DND-41 (cell line): ENCODE data around the gene ZNF740.

ENCODE experiments used
- ATAC-seq: fragments of 200-7000 bp; cut with Tn5 transposase; 3 replicates; pipeline ENCODE4 v1.9.1; 2021; ENCODE audit warnings: low read depth; ENCODE audit not compliant: insufficient read depth
- DNase-seq: peaks from one replicate; pipeline ENCODE4 v3.0.0-alpha.2; 2020
- H2AFZ ChIP-seq: 2 replicates; pipeline ENCODE4 v1.6.0; 2012; ENCODE audit warnings: low read depth, low read length
- H3K27ac ChIP-seq: 2 replicates; pipeline ENCODE4 v1.5.1; 2012; ENCODE audit warnings: low read length, inconsistent platforms
- H3K27me3 ChIP-seq: fragments of 200-600 bp; sonication (generic); 2 replicates; pipeline ENCODE4 v1.6.0; 2012; ENCODE audit warnings: low read length, mild to moderate bottlenecking, inconsistent platforms; ENCODE audit not compliant: insufficient read depth, poor library complexity
- H3K36me3 ChIP-seq: 2 replicates; pipeline ENCODE4 v1.5.1; 2012; ENCODE audit warnings: low read length, inconsistent platforms; ENCODE audit not compliant: insufficient read depth
- H3K4me1 ChIP-seq: 2 replicates; pipeline ENCODE4 v1.5.1; 2012; ENCODE audit warnings: mild to moderate bottlenecking, low read length; ENCODE audit not compliant: insufficient read depth
- H3K4me2 ChIP-seq: 2 replicates; pipeline ENCODE4 v1.6.0; 2012; ENCODE audit warnings: mild to moderate bottlenecking, moderate library complexity, low read length, inconsistent platforms; ENCODE audit not compliant: insufficient read depth
- H3K4me3 ChIP-seq, 2 experiments: fragments of 200-600 bp in 1 of 2; shearing (Covaris generic) in 1 of 2; 2 replicates each; pipeline ENCODE4 v1.5.1; 2012 to 2016; ENCODE audit warnings: inconsistent platforms in 2 of 2, low read length in 2 of 2, mild to moderate bottlenecking in 2 of 2, low read depth in 1 of 2, moderate library complexity in 1 of 2
- H3K79me2 ChIP-seq: 2 replicates; pipeline ENCODE4 v1.6.0; 2012; ENCODE audit warnings: low read length, inconsistent platforms; ENCODE audit not compliant: insufficient read depth
- H3K9ac ChIP-seq: 2 replicates; pipeline ENCODE4 v1.6.0; 2012; ENCODE audit warnings: low read depth, mild to moderate bottlenecking, inconsistent platforms, low read length, moderate library complexity
- H3K9me3 ChIP-seq: 2 replicates; pipeline ENCODE4 v1.5.1; 2012; ENCODE audit warnings: low read length, moderate library complexity, mild to moderate bottlenecking, inconsistent platforms; ENCODE audit not compliant: insufficient read depth, severe bottlenecking
- H4K20me1 ChIP-seq: 2 replicates; pipeline ENCODE4 v1.6.0; 2012; ENCODE audit warnings: low read length; ENCODE audit not compliant: insufficient read depth
- CTCF ChIP-seq: IDR thresholded peaks from 2 replicates; pipeline ENCODE4 v1.5.1; 2012; ENCODE audit warnings: borderline replicate concordance, low read length, moderate library complexity, mild to moderate bottlenecking; ENCODE audit not compliant: poor library complexity, severe bottlenecking; ENCODE audit errors: extremely low read depth
- EZH2 ChIP-seq: IDR thresholded peaks from 3 replicates; pipeline ENCODE4 v1.6.1; 2012; ENCODE audit warnings: borderline replicate concordance, low read depth, mild to moderate bottlenecking, moderate library complexity, low read length, inconsistent platforms; ENCODE audit not compliant: severe bottlenecking

The ZNF740 gene

GRCh38 chr12:53180931-53181645, 566 bp downstream of the ZNF740 start:
- H3K4me1 ChIP-seq = peaks cover 43% of the 10 kb centered on the region
- peaks cover 24% of the 10 kb centered on the region for H4K20me1 ChIP-seq
- H2AFZ ChIP-seq = peak overlapping the region; percentile 89
- H3K79me2 ChIP-seq = peaks cover 46% of the 10 kb centered on the region
- H3K27ac ChIP-seq = peak overlapping the region; percentile 95
- peak; percentile 85 for DNase-seq
- H3K4me2 ChIP-seq = peak overlapping the region; percentile 100
- peak overlapping the region; percentile 70 to 92; a peak in 3 of 4 replicates for H3K4me3 ChIP-seq
- peaks cover 46% of the 10 kb centered on the region for H3K36me3 ChIP-seq
- TF ChIP-seq EZH2 (no peak), CTCF (no peak)
- peak; percentile 65 for ATAC-seq
- no peaks in the 10 kb centered on the region for H3K9me3 ChIP-seq
- peak overlapping the region; percentile 82 for H3K9ac ChIP-seq
- no peaks in the 10 kb centered on the region for H3K27me3 ChIP-seq

GRCh38 chr12:53181935-53182334, 1.4 kb downstream of the ZNF740 start:
- Histone ChIP-seq H3K4me3 (peak overlapping the region; percentile 70 to 92; a peak in 3 of 4 replicates), H3K9ac (peak overlapping the region; percentile 82), H3K79me2 (peaks cover 46% of the 10 kb centered on the region), H4K20me1 (peaks cover 24% of the 10 kb centered on the region), H2AFZ (no peak overlapping the region), H3K27me3 (no peaks in the 10 kb centered on the region), H3K27ac (peak overlapping the region; percentile 95; the same call in 1 of the 2 replicates), H3K36me3 (peaks cover 55% of the 10 kb centered on the region), H3K4me1 (peaks cover 43% of the 10 kb centered on the region), H3K4me2 (peak overlapping the region; percentile 100), H3K9me3 (no peaks in the 10 kb centered on the region)
- TF ChIP-seq CTCF (no peak), EZH2 (no peak)
- ATAC-seq = no peak
- DNase-seq = no peak

GRCh38 chr12:53182903-53183302, 2.4 kb downstream of the ZNF740 start:
- peaks cover 43% of the 10 kb centered on the region for H3K4me1 ChIP-seq
- no peak for ATAC-seq
- H3K9me3 ChIP-seq = no peaks in the 10 kb centered on the region
- peaks cover 46% of the 10 kb centered on the region for H3K79me2 ChIP-seq
- TF ChIP-seq CTCF = no peak
- TF ChIP-seq EZH2 = no peak
- peak overlapping the region in 1 of 2 experiments; percentile 92; a peak in 2 of 4 replicates for H3K4me3 ChIP-seq
- H2AFZ ChIP-seq = no peak overlapping the region
- H3K27me3 ChIP-seq = no peaks in the 10 kb centered on the region
- H3K27ac ChIP-seq = no peak overlapping the region
- H3K9ac ChIP-seq = peak overlapping the region; percentile 2; the same call in 1 of the 2 replicates
- no peak for DNase-seq
- peak overlapping the region; percentile 100 for H3K4me2 ChIP-seq
- H3K36me3 ChIP-seq = peaks cover 65% of the 10 kb centered on the region
- H4K20me1 ChIP-seq = peaks cover 24% of the 10 kb centered on the region
